ENCODE measurements around the gene SLC47A1.

SLC47A1 gene

GRCh38 chr17:19610879-19611278 lies 77.2 kb downstream of the SLC47A1 start:
- DNase-seq = no peak

- DNase-seq = no peak
Observed at GRCh38 chr17:19613979-19614378, 80.3 kb downstream of the SLC47A1 start.

GRCh38 chr17:19614900-19615299 lies 81.2 kb downstream of the SLC47A1 start:
- no peak for DNase-seq

GRCh38 chr17:19618015-19618414 lies 84.4 kb downstream of the SLC47A1 start:
- DNase-seq = no peak

- DNase-seq = no peak
Observed at GRCh38 chr17:19619705-19620325, 86.2 kb downstream of the SLC47A1 start.

GRCh38 chr17:19621697-19622096 lies 88.0 kb downstream of the SLC47A1 start:
- no peak for DNase-seq

- no peak for DNase-seq
Observed at GRCh38 chr17:19626079-19626478, 92.4 kb downstream of the SLC47A1 start.

All from C1 segment of cervical spinal cord (tissue), 14 donors.